CD4-positive, alpha-beta T cell (primary cell): Measurements from ENCODE around the gene CCR5. TPM values are rescaled to one million over a fixed set of nuclear protein-coding genes. Genes with fewer than 3 reads are reported as not detected.
"Not testable (repeated sequence)": the region's sequence is repeated elsewhere in the genome, so short reads cannot be mapped to it uniquely, and the experiment has no call there.

Experiments used
- ATAC-seq: fragments of 200-7000 bp; cut with Tn5 transposase; one replicate; pipeline ENCODE4 v1.10.0; 2022; ENCODE audit warnings: mild to moderate bottlenecking; ENCODE audit not compliant: poor library complexity
- CTCF ChIA-PET: fragments of 350-600 bp; sonication (Branson Sonifier 250); formaldehyde crosslinking; loops from one replicate; lab custom pipeline; 2021; ENCODE audit warnings: antibody characterized with exemption, inconsistent platforms; lab: Charles Lee
- POLR2A ChIA-PET: fragments of 350-600 bp; sonication (Branson Sonifier 250); formaldehyde crosslinking; loops from one replicate; lab custom pipeline; 2021; ENCODE audit warnings: antibody characterized with exemption, inconsistent platforms; lab: Charles Lee
- DNase-seq, 14 experiments: peaks; one replicate each; pipeline ENCODE4 v3.0.0-alpha.2; 2013 to 2020; ENCODE audit warnings: mixed read lengths in 2 of 14
- H3K27ac ChIP-seq, 2 donors: one replicate each; pipeline versions ENCODE4 v1.5.1 to v1.7.0; 2013; ENCODE audit warnings: low read length in 2 of 2, low read depth in 1 of 2, mild to moderate bottlenecking in 1 of 2
- H3K27me3 ChIP-seq, 2 experiments: 1 replicate in 1 of 2; 2 replicates in 1 of 2; pipeline versions ENCODE4 v1.6.1 to v1.7.0; 2013; ENCODE audit warnings: low read length in 2 of 2, control low read depth in 1 of 2, mild to moderate bottlenecking in 1 of 2, moderate library complexity in 1 of 2; ENCODE audit not compliant: insufficient read depth in 2 of 2, control insufficient read depth in 1 of 2
- H3K36me3 ChIP-seq: one replicate; pipeline ENCODE4 v1.6.1; 2013; ENCODE audit warnings: low read length, control low read depth; ENCODE audit not compliant: insufficient read depth
- H3K4me1 ChIP-seq: one replicate; pipeline ENCODE4 v1.6.1; 2013; ENCODE audit warnings: low read length, control low read depth; ENCODE audit not compliant: insufficient read depth
- H3K4me3 ChIP-seq: one replicate; pipeline ENCODE4 v1.5.1; 2013; ENCODE audit warnings: mild to moderate bottlenecking, low read length, moderate library complexity
- H3K9me3 ChIP-seq, 2 experiments: 1 replicate in 1 of 2; 2 replicates in 1 of 2; pipeline versions ENCODE4 v1.6.1 to v1.7.0; 2013; ENCODE audit warnings: low read length in 2 of 2, mild to moderate bottlenecking in 2 of 2, control low read depth in 1 of 2, moderate library complexity in 1 of 2; ENCODE audit not compliant: control insufficient read depth in 1 of 2, insufficient read depth in 1 of 2
- H3K27ac Mint-ChIP-seq: one replicate; pipeline ENCODE4 v1.8.0; 2020; ENCODE audit warnings: mixed read lengths
- H3K27me3 Mint-ChIP-seq: one replicate; pipeline ENCODE4 v1.8.0; 2021; ENCODE audit warnings: mixed read lengths
- H3K36me3 Mint-ChIP-seq: one replicate; pipeline ENCODE4 v1.8.0; 2021; ENCODE audit warnings: low read depth, mixed read lengths
- H3K4me1 Mint-ChIP-seq: one replicate; pipeline ENCODE4 v1.8.0; 2021; ENCODE audit warnings: low read depth, mixed read lengths
- H3K4me3 Mint-ChIP-seq: one replicate; pipeline ENCODE4 v1.8.0; 2020; ENCODE audit warnings: mild to moderate bottlenecking, mixed read lengths
- H3K9me3 Mint-ChIP-seq: one replicate; pipeline ENCODE4 v1.8.0; 2020; ENCODE audit warnings: mixed read lengths
- intact Hi-C, 2 experiments: fragments of 100-400 bp; cut with DNase I in 1 of 2; cut with micrococcal nuclease in 1 of 2; formaldehyde crosslinking; loops; one replicate each; pipeline versions ENCODE4 v1.15.1 to v1.9.0; 2023 to 2025; cut with DNase I, micrococcal nuclease
- total RNA-seq, 174 experiments: library from RNA in 2 of 174; stranded (reverse) in 2 of 174; gene quantifications; one replicate each; pipeline ENCODE4 v1.2.3 and lab custom pipeline; 2021 to 2026
- TF ChIP-seq, protein P1 (sequence below): fragments of 200-600 bp; IDR thresholded peaks from one replicate; pipeline ENCODE4 v1.8.0; 2022; ENCODE audit warnings: antibody characterized with exemption, mild to moderate bottlenecking

CCR5 gene
- total RNA-seq, 2 experiments from 2014 or later, result 1.1 to 1.4 TPM

DNA sequence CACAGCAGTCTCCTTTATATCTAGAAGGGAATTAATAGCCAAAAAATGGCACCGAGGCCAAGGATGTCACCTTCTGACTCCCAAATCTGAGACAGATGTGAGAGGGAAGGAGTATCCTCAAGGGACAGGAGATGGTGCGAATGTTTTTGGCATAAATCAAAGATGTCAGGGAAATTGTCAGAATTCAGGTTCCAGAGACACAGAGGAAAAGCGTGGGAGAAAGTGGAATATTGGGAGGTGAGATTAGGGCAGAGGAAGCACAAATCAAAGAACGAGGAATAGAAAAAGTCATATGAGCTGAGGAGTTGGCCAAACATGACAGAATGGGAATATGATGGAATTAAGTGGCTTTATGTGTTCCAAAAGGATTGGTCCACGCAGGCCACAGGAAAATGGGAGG lies 30.1 kb downstream of the CCR5 start:
- ATAC-seq (no peak), DNase-seq (no peak)
- intact Hi-C loops, result no loop called here
- no peak overlapping the region for H3K4me3 Mint-ChIP-seq
- Histone ChIP-seq H3K4me1 (peaks cover 10% of the 10 kb centered on the region), H3K27me3 (no peaks in the 10 kb centered on the region), H3K36me3 (no peaks in the 10 kb centered on the region), H3K27ac (no peak overlapping the region), H3K9me3 (no peaks in the 10 kb centered on the region), H3K4me3 (no peak overlapping the region)
- no peaks in the 10 kb centered on the region for H3K36me3 Mint-ChIP-seq
- ChIA-PET CTCF (no interaction called here), POLR2A (no interaction called here)
- H3K9me3 Mint-ChIP-seq, result no peaks in the 10 kb centered on the region
- H3K27me3 Mint-ChIP-seq, result no peaks in the 10 kb centered on the region
- TF ChIP-seq, protein P1, sequence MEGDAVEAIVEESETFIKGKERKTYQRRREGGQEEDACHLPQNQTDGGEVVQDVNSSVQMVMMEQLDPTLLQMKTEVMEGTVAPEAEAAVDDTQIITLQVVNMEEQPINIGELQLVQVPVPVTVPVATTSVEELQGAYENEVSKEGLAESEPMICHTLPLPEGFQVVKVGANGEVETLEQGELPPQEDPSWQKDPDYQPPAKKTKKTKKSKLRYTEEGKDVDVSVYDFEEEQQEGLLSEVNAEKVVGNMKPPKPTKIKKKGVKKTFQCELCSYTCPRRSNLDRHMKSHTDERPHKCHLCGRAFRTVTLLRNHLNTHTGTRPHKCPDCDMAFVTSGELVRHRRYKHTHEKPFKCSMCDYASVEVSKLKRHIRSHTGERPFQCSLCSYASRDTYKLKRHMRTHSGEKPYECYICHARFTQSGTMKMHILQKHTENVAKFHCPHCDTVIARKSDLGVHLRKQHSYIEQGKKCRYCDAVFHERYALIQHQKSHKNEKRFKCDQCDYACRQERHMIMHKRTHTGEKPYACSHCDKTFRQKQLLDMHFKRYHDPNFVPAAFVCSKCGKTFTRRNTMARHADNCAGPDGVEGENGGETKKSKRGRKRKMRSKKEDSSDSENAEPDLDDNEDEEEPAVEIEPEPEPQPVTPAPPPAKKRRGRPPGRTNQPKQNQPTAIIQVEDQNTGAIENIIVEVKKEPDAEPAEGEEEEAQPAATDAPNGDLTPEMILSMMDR, result no peak
- H3K27ac Mint-ChIP-seq, result no peak overlapping the region
- H3K4me1 Mint-ChIP-seq, result no peaks in the 10 kb centered on the region

GRCh38 chr3:46401579-46401978 lies 30.8 kb downstream of the CCR5 start:
- POLR2A ChIA-PET, result no interaction called here
- Histone ChIP-seq H3K27ac (no peak overlapping the region), H3K27me3 (no peaks in the 10 kb centered on the region), H3K9me3 (no peaks in the 10 kb centered on the region), H3K4me3 (no peak overlapping the region), H3K4me1 (peaks cover 5% of the 10 kb centered on the region), H3K36me3 (no peaks in the 10 kb centered on the region)
- peaks cover under 1% of the 10 kb centered on the region for H3K4me1 Mint-ChIP-seq
- no peak overlapping the region for H3K4me3 Mint-ChIP-seq
- intact Hi-C loops, result no loop called here
- no peaks in the 10 kb centered on the region for H3K9me3 Mint-ChIP-seq
- no peaks in the 10 kb centered on the region for H3K36me3 Mint-ChIP-seq
- no peak for DNase-seq
- TF ChIP-seq, protein P1, result no peak
- no peaks in the 10 kb centered on the region for H3K27me3 Mint-ChIP-seq
- H3K27ac Mint-ChIP-seq, result no peak overlapping the region
- no peak for ATAC-seq
- CTCF ChIA-PET, result no interaction called here

- ATAC-seq, DNase-seq, H3K27me3 ChIP-seq, H3K36me3 Mint-ChIP-seq, H3K27ac Mint-ChIP-seq, H3K27me3 Mint-ChIP-seq, H3K9me3 Mint-ChIP-seq, H3K27ac ChIP-seq, H3K4me3 ChIP-seq, POLR2A ChIA-PET, H3K4me3 Mint-ChIP-seq, CTCF ChIA-PET, H3K9me3 ChIP-seq, H3K36me3 ChIP-seq, intact Hi-C loops: not testable (repeated sequence)
- H3K4me1 Mint-ChIP-seq, result peaks cover 13% of the 10 kb centered on the region
- H3K4me1 ChIP-seq, result peaks cover 18% of the 10 kb centered on the region
These were observed 32.2 kb downstream of the CCR5 start for GRCh38 chr3:46402902-46403301.

DNA sequence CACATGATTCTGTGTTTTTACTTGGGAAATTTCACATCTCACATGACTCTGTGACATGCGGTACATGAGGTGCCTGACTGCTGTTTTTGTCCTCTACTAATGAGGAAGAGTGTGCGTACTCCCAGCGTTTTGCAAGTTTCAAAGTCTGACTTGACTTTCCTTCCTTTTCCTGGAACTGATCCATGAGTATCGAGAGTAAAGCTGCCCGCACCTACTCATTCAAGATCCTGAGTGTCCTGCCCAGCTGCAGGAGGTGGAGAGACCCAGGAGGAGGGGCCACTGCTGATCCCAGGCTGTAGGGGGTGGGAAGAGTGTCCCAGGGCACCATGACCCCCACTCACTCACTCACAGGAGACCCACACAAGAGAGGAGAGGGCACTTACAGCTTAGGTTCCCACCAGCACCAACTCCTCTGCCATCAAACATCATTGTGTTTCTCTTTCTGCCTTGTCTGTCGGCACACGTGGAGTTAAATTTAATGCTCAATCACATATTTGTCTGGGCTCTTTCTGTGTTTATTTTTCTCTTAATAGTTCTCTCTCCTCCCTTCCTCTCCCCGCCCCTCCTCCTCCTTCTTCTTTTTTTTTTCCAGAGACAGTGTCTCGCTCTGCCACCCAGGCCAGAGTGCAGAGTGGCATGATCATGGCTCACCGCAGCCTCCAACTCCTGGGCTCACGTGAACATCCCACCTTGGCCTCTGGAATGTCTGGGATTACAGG lies 34.7 kb downstream of the CCR5 start:
- H3K4me3 ChIP-seq, result no peak overlapping the region
- H3K9me3 ChIP-seq, result no peaks in the 10 kb centered on the region
- Mint-ChIP-seq H3K4me3 (no peak overlapping the region), H3K27ac (peak overlapping the region; percentile 13), H3K36me3 (no peaks in the 10 kb centered on the region), H3K9me3 (no peaks in the 10 kb centered on the region), H3K4me1 (peaks cover 27% of the 10 kb centered on the region), H3K27me3 (no peaks in the 10 kb centered on the region)
- ATAC-seq (no peak), DNase-seq (peak in 2 of 14 experiments; percentile 53 to 66)
- H3K27ac ChIP-seq, result peak overlapping the region in 1 of 2 donors; percentile 49
- intact Hi-C loops, result no loop called here
- POLR2A ChIA-PET, result no interaction called here
- no peaks in the 10 kb centered on the region for H3K36me3 ChIP-seq
- H3K4me1 ChIP-seq, result peaks cover 22% of the 10 kb centered on the region
- H3K27me3 ChIP-seq, result no peaks in the 10 kb centered on the region
- TF ChIP-seq, protein P1, result no peak
- CTCF ChIA-PET, result no interaction called here
